ENCODE data around the gene PDZD8.

- TF ChIP-seq CTCF (IDR thresholded peaks at IDR 0.05; ENCODE audit: low read depth, low read length) (no peak), EZH2phosphoT487 (IDR thresholded peaks at IDR 0.05; ENCODE audit: low read depth) (no peak)
Measured at GRCh38 chr10:117362313-117362712, 12.9 kb downstream of the PDZD8 start.
